Urinary bladder (tissue), 4 donors: ENCODE measurements around the gene ANO9. TPM values are rescaled to one million over a fixed set of nuclear protein-coding genes. Genes with fewer than 3 reads are reported as not detected.
"Not testable (repeated sequence)": the region's sequence is repeated elsewhere in the genome, so short reads cannot be mapped to it uniquely, and the experiment has no call there.

Experiments used
- DNase-seq: peaks from one replicate; pipeline ENCODE4 v3.0.0-alpha.2; 2015; ENCODE audit errors: extremely low spot score
- H3K27ac ChIP-seq: one replicate; pipeline ENCODE4 v1.5.1; 2013; ENCODE audit warnings: low read depth, mild to moderate bottlenecking, moderate library complexity
- H3K36me3 ChIP-seq: one replicate; pipeline ENCODE4 v1.6.1; 2013; ENCODE audit warnings: mild to moderate bottlenecking, moderate library complexity; ENCODE audit not compliant: insufficient read depth
- H3K4me1 ChIP-seq: one replicate; pipeline ENCODE4 v1.6.1; 2013; ENCODE audit warnings: mild to moderate bottlenecking, moderate library complexity; ENCODE audit not compliant: insufficient read depth
- H3K4me3 ChIP-seq: one replicate; pipeline ENCODE4 v1.5.1; 2013; ENCODE audit warnings: low read depth, low read length
- WGBS: extraction: QIAGEN DNeasy Blood & Tissue Kit; methylation state at CpG from one replicate; pipeline ENCODE4 v1.1.7; 2013; 5-methylcytosine and 5-hydroxymethylcytosine counted together
- polyA plus RNA-seq: library from polyadenylated mRNA; stranded (reverse); fragments of 200-250 nt; gene quantifications from one replicate; pipeline ENCODE4 v1.2.3, GENCODE V29; 2013
- total RNA-seq: library from RNA; depleted of rRNA; stranded (reverse); fragments of >200 nt; gene quantifications from one replicate; pipeline ENCODE4 v1.2.3, GENCODE V29; 2014
- donor health status: healthy with polysubstance abuse.
- donor health status: healthy.

The ANO9 gene
- total and polyA plus RNA-seq, 2 donors, result 1.3 to 5.1 TPM

GRCh38 chr11:407651-408123, 34.1 kb downstream of the ANO9 start:
- Histone ChIP-seq H3K27ac (no peak overlapping the region), H3K4me1 (no peaks in the 10 kb centered on the region), H3K4me3 (no peak overlapping the region), H3K36me3 (no peaks in the 10 kb centered on the region)
- no peak for DNase-seq
- WGBS, result 76% methylated on average over 28 of the region's 28 CpGs

- DNase-seq, result no peak
- 6% methylated on average over 89 of the region's 91 CpGs for WGBS
- Histone ChIP-seq H3K4me3 (peak overlapping the region; percentile 65), H3K27ac (peak overlapping the region; percentile 48), H3K36me3 (no peaks in the 10 kb centered on the region), H3K4me1 (no peaks in the 10 kb centered on the region)
These were observed 34.8 kb downstream of the ANO9 start for GRCh38 chr11:406796-407650.

DNA sequence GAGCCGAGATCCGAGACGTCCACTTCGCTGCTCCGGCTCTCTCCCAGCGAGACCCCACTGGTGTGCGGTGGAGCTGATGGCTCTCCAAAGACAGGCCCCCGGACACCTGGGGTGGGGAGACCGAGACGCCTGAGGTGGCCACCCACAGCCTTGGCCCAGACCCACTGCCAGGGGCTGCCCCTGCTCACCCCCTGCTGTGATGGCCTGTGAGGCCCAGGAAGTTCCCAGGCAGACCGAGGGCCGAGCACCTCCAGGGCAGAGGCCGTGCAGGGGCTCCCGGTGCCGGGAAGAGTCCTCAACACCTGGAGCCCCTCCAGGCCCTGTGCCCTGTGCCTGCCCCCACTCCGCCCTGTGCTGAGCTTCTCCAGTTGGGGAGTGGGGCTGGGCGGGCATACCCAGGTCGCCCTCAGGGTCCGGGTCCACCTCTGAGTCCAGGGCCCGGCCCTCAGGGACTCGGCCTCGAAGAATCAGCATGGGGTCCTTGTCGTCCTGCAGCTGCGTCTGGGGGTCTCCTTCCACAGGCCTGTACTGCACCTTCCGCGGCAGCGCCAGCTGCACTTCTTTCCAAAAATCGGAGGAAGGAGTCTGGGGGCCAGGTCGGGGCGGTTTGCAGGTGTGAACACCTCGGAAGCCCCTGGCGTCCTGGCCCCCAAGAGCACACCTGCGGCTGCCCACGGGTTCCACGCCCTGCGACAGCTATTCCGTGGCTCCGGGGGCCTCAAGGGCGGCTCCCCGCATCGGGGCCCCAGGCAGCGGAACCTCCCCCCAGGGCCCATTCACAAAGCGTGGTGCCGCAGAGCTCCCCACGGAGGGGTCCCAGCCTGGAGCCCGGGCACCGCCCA, 35.6 kb downstream of the ANO9 start:
- H3K4me1 ChIP-seq, result no peaks in the 10 kb centered on the region
- peak overlapping the region; percentile 65 for H3K4me3 ChIP-seq
- WGBS, result 73% methylated on average over 47 of the region's 47 CpGs
- H3K27ac ChIP-seq, result peak overlapping the region; percentile 48
- no peaks in the 10 kb centered on the region for H3K36me3 ChIP-seq
- no peak for DNase-seq

- Histone ChIP-seq H3K4me3 (no peak overlapping the region), H3K27ac (no peak overlapping the region), H3K4me1 (no peaks in the 10 kb centered on the region), H3K36me3 (no peaks in the 10 kb centered on the region)
- 59% methylated on average over 17 of the region's 17 CpGs for WGBS
- DNase-seq, result no peak
These were observed 36.4 kb downstream of the ANO9 start for GRCh38 chr11:405323-405953.

GRCh38 chr11:404551-405264, 37.1 kb downstream of the ANO9 start:
- H3K4me1 ChIP-seq, result no peaks in the 10 kb centered on the region
- no peak overlapping the region for H3K4me3 ChIP-seq
- no peak overlapping the region for H3K27ac ChIP-seq
- DNase-seq, result no peak
- no peaks in the 10 kb centered on the region for H3K36me3 ChIP-seq
- WGBS, result 94% methylated on average over 14 of the region's 14 CpGs

GRCh38 chr11:403761-404431, 37.9 kb downstream of the ANO9 start:
- DNase-seq, result no peak
- no peak overlapping the region for H3K27ac ChIP-seq
- WGBS, result 95% methylated on average over 27 of the region's 27 CpGs

DNA sequence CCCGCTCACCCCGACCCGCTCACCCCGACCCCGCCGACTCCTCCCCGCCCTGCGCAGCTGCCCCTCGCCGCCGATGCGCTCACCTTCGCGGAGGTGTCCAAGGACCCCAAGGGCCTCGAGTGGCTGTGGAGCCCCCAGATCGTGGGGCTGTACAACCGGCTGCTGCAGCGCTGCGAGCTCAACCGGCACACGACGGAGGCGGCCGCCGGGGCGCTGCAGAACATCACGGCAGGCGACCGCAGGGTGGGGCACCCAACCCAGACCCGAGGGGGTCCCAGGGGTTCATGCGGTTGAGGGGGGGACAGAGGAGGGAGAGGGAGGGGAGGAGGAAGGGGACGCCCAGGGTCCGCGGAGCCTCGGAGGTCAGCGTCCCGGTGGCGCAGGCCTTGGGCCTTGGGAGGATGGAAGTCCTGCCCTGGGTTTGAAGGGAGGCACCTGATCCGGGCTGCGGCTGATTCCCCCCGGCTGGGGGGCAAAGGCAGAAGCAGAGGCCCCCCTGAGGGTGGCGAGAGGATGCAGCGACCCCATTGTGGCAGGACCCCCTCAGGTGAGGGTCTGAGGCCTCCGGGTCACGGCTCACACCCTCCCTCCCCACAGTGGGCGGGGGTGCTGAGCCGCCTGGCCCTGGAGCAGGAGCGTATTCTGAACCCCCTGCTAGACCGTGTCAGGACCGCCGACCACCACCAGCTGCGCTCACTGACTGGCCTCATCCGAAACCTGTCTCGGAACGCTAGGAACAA, 38.6 kb downstream of the ANO9 start:
- no peak for DNase-seq
- H3K36me3 ChIP-seq, result no peaks in the 10 kb centered on the region
- WGBS, result 61% methylated on average over 55 of the region's 55 CpGs
- H3K4me3 ChIP-seq, result no peak overlapping the region
- H3K27ac ChIP-seq, result no peak overlapping the region
- no peaks in the 10 kb centered on the region for H3K4me1 ChIP-seq

More at GRCh38 chr11:403761-404431, 37.9 kb downstream of the ANO9 start:
- Histone ChIP-seq H3K4me1 (no peaks in the 10 kb centered on the region), H3K4me3 (no peak overlapping the region), H3K36me3 (no peaks in the 10 kb centered on the region)

GRCh38 chr11:401196-401595, 40.6 kb downstream of the ANO9 start:
- H3K4me3 ChIP-seq, DNase-seq, H3K36me3 ChIP-seq, H3K4me1 ChIP-seq, H3K27ac ChIP-seq: not testable (repeated sequence)
- WGBS, result no CpG with 5 or more reads among the region's 52 CpGs

DNA sequence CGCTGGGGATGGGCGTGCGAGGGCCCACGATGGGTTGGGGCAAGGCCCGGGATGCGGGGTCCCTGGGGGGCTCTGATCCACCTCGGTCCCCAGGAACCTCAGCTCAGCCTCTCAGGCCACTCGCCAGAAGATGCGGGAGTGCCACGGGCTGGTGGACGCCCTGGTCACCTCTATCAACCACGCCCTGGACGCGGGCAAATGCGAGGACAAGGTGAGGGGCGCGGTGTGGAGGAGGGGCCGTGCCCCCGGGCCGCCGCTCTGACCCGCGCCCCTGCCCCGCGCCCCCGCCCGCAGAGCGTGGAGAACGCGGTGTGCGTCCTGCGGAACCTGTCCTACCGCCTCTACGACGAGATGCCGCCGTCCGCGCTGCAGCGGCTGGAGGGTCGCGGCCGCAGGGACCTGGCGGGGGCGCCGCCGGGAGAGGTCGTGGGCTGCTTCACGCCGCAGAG, 41.5 kb downstream of the ANO9 start:
- no peak for DNase-seq
- 15% methylated on average over 50 of the region's 50 CpGs for WGBS

GRCh38 chr11:399731-400211, 42.0 kb downstream of the ANO9 start:
- DNase-seq, result no peak
- Histone ChIP-seq H3K36me3 (no peaks in the 10 kb centered on the region), H3K27ac (no peak overlapping the region), H3K4me1 (no peaks in the 10 kb centered on the region), H3K4me3 (no peak overlapping the region)
- WGBS, result 30% methylated on average over 21 of the region's 21 CpGs

More for the DNA sequence above, 41.5 kb downstream of the ANO9 start:
- no peak overlapping the region for H3K27ac ChIP-seq
- no peaks in the 10 kb centered on the region for H3K36me3 ChIP-seq
- no peak overlapping the region for H3K4me3 ChIP-seq
- no peaks in the 10 kb centered on the region for H3K4me1 ChIP-seq

DNA sequence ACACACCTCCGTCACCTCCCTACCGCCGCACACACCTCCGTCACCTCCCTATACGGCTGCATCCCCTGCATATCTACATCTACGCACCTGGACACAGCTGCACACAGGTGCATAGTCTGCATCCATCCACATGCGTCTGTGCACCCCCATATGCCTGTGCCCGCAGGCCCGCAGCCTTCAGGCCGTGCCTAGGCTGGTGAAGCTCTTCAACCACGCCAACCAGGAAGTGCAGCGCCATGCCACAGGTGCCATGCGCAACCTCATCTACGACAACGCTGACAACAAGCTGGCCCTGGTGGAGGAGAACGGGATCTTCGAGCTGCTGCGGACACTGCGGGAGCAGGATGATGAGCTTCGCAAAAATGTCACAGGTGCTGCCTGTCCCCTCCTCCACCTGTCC, 43.0 kb downstream of the ANO9 start:
- 84% methylated on average over 20 of the region's 20 CpGs for WGBS
- DNase-seq, result no peak
- Histone ChIP-seq H3K36me3 (no peaks in the 10 kb centered on the region), H3K4me1 (no peaks in the 10 kb centered on the region), H3K4me3 (no peak overlapping the region), H3K27ac (no peak overlapping the region)

DNA sequence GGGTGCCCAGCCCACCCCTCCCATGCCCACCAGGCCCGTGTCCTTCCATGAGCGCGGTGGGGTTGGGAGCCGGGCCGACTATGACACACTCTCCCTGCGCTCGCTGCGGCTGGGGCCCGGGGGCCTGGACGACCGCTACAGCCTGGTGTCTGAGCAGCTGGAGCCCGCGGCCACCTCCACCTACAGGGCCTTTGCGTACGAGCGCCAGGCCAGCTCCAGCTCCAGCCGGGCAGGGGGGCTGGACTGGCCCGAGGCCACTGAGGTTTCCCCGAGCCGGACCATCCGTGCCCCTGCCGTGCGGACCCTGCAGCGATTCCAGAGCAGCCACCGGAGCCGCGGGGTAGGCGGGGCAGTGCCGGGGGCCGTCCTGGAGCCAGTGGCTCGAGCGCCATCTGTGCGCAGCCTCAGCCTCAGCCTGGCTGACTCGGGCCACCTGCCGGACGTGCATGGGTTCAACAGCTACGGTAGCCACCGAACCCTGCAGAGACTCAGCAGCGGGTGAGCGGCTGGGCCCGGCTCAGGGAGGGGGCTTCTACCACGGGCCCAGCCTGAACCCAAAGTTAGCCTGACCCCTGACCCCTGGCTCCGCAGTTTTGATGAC, 44.8 kb downstream of the ANO9 start:
- DNase-seq, result no peak
- H3K36me3 ChIP-seq, result no peaks in the 10 kb centered on the region
- H3K27ac ChIP-seq, result no peak overlapping the region
- 20% methylated on average over 43 of the region's 43 CpGs for WGBS
- H3K4me1 ChIP-seq, result no peaks in the 10 kb centered on the region
- H3K4me3 ChIP-seq, result peak overlapping the region; percentile 28
